HG02938 (cell line): ENCODE measurements around the gene TOX2.

Experiments used
- ATAC-seq: cut with Tn5 transposase; IDR thresholded peaks from one replicate; pipeline ENCODE4 v1.9.1; 2021; ENCODE audit warnings: mild to moderate bottlenecking, moderate library complexity; ENCODE audit not compliant: unreplicated experiment

TOX2 gene, protein sequence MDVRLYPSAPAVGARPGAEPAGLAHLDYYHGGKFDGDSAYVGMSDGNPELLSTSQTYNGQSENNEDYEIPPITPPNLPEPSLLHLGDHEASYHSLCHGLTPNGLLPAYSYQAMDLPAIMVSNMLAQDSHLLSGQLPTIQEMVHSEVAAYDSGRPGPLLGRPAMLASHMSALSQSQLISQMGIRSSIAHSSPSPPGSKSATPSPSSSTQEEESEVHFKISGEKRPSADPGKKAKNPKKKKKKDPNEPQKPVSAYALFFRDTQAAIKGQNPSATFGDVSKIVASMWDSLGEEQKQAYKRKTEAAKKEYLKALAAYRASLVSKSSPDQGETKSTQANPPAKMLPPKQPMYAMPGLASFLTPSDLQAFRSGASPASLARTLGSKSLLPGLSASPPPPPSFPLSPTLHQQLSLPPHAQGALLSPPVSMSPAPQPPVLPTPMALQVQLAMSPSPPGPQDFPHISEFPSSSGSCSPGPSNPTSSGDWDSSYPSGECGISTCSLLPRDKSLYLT

GRCh38 chr20:43914311-43915210 is at the start of gene TOX2:
TOX2 (plus strand) TSS chr20:43914852; CDS start chr20:43914892, 40 bp downstream.
- no peak for ATAC-seq

DNA sequence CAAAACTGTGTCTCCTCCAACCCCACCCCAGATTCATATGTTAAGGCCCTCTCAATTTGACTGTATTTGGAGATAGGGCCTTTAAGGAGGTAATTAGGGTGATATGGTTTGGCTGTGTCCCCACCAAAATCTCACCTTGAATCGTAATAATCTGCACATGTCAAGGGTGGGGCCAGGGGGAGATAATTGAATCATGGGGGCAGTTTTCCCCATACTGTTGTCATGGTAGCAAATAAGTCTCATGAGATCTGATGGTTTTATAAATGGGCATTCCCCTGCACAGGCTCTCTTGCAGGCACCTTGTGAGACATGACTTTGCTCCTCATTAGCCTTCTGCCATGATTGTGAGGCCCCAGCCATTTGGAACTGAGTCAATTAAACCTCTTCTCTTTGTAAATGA is 46.6 kb upstream of the TOX2 start:
- no peak for ATAC-seq

DNA sequence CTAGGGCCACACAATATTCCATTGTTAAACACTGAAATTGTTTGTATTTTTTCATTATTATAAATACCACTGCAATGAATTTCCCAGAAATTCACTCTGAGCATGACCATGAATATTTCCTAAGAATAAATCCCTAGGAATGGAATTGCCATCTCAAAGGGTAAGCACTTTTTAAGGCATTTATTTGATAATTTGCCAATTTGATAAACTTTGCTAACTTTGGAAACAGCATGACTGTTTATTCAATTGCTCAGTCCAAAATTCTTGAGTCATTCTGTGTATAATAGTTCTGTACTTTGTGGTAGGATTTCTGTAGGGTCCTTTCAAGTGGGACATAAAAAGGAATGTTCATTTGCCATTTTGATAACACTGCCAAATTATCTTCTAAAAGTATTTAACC is 44.2 kb upstream of the TOX2 start:
- no peak for ATAC-seq

GRCh38 chr20:43878776-43879175 is 35.9 kb upstream of the TOX2 start:
- ATAC-seq = no peak

- no peak for ATAC-seq
Observed at GRCh38 chr20:43893930-43894329, 20.7 kb upstream of the TOX2 start.

DNA sequence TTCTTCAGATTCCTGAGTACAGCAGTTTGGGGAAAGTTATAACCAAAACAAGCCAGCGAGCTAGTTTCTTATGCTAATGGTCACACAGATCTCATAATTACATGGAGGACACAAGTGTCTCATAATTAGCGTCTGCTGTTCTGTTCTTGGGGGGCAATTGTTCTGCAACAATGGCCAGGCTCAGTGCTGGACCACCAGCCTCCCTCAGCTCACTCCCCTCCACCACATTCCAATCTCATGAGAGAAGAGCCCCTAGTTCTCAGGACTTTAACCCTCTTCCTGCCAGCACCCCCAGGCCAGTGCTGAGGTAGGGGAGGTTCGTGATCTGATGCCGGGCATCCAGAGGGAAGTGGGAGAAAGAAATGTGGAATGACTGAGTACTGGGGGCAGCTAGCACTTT is 20.2 kb upstream of the TOX2 start:
- ATAC-seq = no peak

DNA sequence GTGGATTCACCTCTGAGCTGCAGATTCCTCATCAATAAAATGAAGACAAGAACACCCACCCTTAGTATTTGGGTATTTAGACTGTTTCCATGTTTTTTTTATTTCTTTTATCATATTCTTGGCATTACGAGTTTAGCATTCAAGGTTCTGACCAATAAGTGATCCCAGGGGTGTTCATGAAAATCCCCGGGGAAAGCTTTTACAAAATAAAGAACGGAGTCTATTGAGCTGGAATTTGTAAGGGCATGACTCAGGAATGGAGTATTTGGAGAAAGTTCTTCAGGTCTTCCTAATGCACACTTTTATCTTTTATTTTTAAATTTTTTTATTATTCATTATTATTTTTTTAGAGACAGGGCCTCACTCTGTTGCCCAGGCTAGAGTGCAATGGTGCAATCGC is 19.4 kb upstream of the TOX2 start:
- no peak for ATAC-seq

DNA sequence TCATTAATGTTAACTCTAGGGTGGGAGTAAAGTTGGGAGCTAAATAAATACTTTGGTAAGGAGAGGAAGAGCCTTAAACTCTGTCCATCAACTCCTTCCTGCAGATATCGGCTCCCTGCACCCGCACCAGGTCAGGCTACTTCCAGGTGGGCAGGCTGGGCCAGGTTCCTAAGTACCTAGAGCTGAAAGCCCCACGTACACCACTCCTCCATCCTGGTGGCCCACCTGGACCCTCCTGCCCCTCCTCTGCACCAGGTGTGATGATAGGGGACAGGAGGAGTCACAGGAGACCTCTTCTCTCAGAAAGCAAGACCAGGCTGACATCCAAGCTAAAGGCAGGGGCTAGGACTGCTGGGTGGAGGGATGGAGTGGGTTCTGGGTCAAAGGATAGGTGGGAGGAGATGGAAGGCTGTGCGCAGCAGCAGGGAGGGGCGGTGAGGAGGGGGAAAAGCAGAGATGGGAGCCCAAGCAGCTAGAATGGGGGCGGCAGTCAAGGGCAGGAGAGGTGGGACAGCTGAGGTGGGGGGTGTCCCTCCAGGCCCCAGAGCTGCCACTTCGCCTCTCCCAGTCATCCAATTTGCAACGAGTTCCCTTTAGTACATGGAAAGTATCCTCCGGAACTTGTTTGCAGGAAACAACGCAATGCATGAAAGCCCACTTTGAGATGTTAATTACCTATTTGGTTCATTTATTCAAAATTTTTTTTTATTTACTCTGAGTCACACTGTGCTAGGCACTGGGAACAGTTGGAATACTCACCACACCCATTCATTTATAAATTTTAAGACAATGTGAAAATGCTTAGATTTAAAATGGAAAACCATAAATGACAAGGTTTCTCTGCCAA is 15.2 kb upstream of the TOX2 start:
- ATAC-seq = no peak

DNA sequence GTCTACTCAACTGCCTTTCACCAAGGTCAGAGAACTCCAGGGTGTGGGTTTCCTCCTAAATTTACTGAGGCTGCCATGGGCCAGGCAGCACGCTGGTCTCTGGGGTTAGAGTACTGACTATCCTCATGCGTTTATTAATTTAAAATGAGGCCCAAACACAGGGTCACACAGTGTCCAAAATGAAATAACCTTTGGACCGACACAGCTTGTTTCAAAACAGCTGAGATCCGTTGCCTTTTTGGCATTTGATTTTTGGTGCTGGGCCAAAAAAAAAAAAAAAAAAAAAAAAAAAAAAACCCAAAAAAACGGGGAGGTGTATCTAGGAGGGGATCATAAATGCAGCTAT is 14.6 kb upstream of the TOX2 start:
- no peak for ATAC-seq

DNA sequence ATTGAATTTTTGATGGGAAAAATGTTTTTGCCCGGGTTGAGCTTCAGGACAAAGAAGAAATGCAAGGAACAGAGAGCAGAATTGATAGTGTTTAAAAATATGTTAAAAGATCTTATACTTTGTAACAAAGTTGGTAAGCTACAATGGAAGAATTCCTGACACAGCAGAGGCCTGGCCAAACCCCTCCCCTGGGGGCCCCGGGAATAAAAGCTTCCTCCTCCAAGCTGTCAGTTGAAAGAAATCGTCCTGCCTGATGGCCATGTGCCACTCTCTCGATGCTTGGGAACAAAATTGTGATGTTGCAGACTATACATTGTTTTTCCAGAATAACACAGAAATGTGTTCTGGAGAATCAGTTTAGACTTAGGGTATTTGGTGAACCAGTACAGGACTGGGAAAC is 14.2 kb upstream of the TOX2 start:
- ATAC-seq = no peak

GRCh38 chr20:43901296-43901695 is 13.4 kb upstream of the TOX2 start:
- ATAC-seq = no peak

DNA sequence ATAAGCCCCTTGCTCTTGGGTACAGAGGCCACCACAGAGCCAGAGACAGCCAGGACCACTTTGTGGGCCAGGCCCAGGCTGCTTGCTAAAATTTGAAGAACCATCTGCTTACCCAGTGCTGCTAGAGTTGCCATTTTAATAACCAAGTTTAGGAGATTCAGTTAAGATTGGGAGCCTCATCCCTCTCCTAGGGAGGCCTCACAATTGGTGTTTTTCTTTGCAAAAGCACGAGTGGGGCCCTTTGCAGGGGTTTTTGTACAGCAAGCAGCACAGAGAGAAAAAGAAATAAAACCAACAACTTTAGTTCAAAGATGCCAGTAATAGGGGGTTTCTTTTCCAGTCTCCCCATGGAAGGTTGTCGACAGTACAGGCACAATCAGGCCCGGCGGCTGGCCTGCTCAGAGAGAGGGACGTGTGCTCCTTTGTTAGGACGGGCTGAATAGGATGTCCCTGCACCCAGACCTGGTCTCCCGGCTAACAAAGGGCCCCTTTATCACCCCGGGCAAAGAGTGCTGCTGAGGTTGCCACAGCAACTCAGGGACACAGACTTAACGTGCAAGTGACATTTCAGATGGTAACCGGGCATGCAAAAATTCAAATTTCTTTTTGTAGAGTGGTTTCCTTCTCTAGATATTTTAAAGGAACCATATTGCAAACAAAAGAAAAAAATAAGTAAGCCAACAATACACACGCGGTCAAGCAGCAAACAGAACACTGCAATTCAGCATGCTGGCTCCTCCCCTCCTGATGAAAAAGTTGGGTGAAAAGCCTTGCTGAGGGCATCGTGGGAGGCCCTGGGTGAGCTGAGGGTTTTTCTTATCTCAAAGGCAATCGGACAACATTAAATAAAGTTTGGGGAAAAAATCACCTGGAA is 10.5 kb upstream of the TOX2 start:
- ATAC-seq = no peak

- ATAC-seq = no peak
Observed at GRCh38 chr20:43904827-43905177, 9.8 kb upstream of the TOX2 start.

- ATAC-seq = no peak
Observed at GRCh38 chr20:43906505-43907034, 8.1 kb upstream of the TOX2 start.

- no peak for ATAC-seq
Observed at GRCh38 chr20:43909211-43909610, 5.4 kb upstream of the TOX2 start.

- no peak for ATAC-seq
Observed at GRCh38 chr20:43909720-43910119, 4.9 kb upstream of the TOX2 start.

DNA sequence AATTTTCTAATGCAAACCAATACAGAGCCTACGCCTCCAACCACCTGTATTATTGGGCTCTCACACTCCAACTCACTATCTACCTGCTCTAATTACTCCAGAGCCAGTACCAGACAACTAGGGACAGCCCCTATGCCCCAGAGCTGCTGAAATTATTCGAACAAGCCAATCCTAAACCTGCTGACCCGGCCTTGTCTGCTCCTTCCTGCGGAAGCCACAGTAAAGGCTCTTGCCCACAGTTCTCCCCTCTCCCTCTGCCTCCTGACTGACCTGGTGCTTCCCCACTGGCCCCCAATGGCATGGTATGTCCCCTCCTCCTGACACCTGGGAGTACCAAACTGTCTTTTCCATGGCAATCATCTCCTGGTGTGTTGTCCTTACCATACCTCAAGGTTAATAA is 4.1 kb upstream of the TOX2 start:
- ATAC-seq = no peak

GRCh38 chr20:43911066-43911465 is 3.6 kb upstream of the TOX2 start:
- ATAC-seq = no peak

GRCh38 chr20:43913291-43914025 is 1.2 kb upstream of the TOX2 start:
- ATAC-seq = no peak
